Vagina (tissue), 2 donors: Measurements from ENCODE around the gene KRT5.

Experiments
- CTCF ChIP-seq, 3 experiments: fragments of 450-650 bp in 2 of 3; fragments of 200-600 bp in 1 of 3; sonication (generic) in 1 of 3; IDR thresholded peaks; one replicate each; pipeline ENCODE4 v1.5.1; 2017 to 2019; ENCODE audit warnings: antibody characterized with exemption in 3 of 3, mild to moderate bottlenecking in 2 of 3, moderate library complexity in 2 of 3
- POLR2AphosphoS5 ChIP-seq, 2 donors: sonication (generic); formaldehyde crosslinking; IDR thresholded peaks; one replicate each; pipeline ENCODE4 v1.9.0; 2017; ENCODE audit warnings: antibody characterized with exemption in 2 of 2, mild to moderate bottlenecking in 2 of 2, low read depth in 1 of 2; ENCODE audit not compliant: insufficient read depth in 1 of 2

GRCh38 chr12:52541709-52542108, 21.5 kb upstream of the KRT5 start:
- no peak for TF ChIP-seq CTCF (IDR thresholded peaks at IDR 0.05)
- no peak for TF ChIP-seq POLR2AphosphoS5 (IDR thresholded peaks at IDR 0.05; ENCODE audit: insufficient read depth in 1 of 2, low read depth in 1 of 2)
